Peyer's patch (tissue), 4 donors: ENCODE data around the gene ADAMTSL4.

Source experiments
- CTCF ChIP-seq, 6 experiments: fragments of 450-650 bp in 4 of 6; fragments of 200-600 bp in 2 of 6; sonication (generic) in 1 of 6; IDR thresholded peaks; one replicate each; pipeline ENCODE4 v1.5.1; 2017 to 2019; ENCODE audit warnings: antibody characterized with exemption in 6 of 6, mild to moderate bottlenecking in 3 of 6, moderate library complexity in 1 of 6
- POLR2A ChIP-seq, 2 donors: fragments of 450-650 bp; IDR thresholded peaks; one replicate each; pipeline ENCODE4 v1.5.1; 2017; ENCODE audit warnings: antibody characterized with exemption in 2 of 2, mild to moderate bottlenecking in 2 of 2, moderate library complexity in 2 of 2

DNA sequence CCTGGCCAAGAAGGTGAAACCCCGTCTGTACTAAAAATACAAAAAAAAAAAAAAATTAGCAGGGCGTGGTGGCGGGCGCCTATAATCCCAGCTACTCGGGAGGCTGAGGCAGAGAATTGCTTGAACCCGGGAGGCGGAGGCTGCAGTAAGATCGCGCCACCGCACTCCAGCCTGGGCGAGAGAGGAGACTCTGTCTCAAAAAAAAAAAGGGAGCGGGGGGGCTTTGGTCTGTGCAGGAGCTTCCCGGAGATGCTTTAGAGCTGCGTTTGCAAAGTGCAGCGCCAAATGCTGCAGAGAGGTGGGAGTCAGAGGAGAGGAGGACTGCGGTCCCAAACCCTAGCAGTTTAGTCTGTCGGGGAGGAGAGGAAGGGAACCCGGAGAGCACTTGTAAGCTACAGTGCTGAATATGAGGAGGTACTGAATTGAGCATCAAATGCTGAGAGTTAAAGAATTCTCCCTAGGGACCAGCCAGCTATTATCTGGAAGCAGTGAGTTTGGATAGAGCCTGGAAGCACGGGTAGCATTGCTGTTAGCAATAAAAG lies 33.1 kb upstream of the ADAMTSL4 start:
- TF ChIP-seq POLR2A (IDR thresholded peaks at IDR 0.05) (no peak), CTCF (IDR thresholded peaks at IDR 0.05) (peak in 2 of 6 experiments; percentile 3)
